Measurements from ENCODE around the gene KRR1.

Gene KRR1

GRCh38 chr12:75543529-75543928, 32.1 kb upstream of the KRR1 start:
- Histone ChIP-seq H3K36me3 (ENCODE audit: control insufficient read depth in 2 of 2, insufficient read depth in 1 of 2, low read length in 2 of 2) (no peaks in the 10 kb centered on the region), H3K27ac (ENCODE audit: extremely low read depth, low read depth, low read length) (no peak overlapping the region), H3K4me3 (ENCODE audit: low read depth, low read length) (no peak overlapping the region), H3K9me3 (ENCODE audit: control insufficient read depth, insufficient read depth, low read depth, low read length) (no peaks in the 10 kb centered on the region), H3K4me1 (ENCODE audit: control insufficient read depth, insufficient read depth, low read length) (no peaks in the 10 kb centered on the region)
- ChIA-PET CTCF (interaction anchor here (1.0 to 2.6 kb wide), 3 partner anchors 14 to 494 kb away, joined by 3 to 8 read pairs (median 3); no protein-coding TSS in a partner anchor), POLR2A (interaction anchor here (0.5 kb wide), 1 partner anchor 145 kb away, joined by 4 read pairs; no protein-coding TSS in a partner anchor)
- TF ChIP-seq ZNF169 (tag by site-specific recombination; IDR thresholded peaks at IDR 0.05) (no peak), ZNF677 (tag by site-specific recombination; IDR thresholded peaks at IDR 0.05) (no peak), ZNF112 (tag by site-specific recombination; IDR thresholded peaks at IDR 0.05) (no peak), ZNF19 (tag by site-specific recombination; IDR thresholded peaks at IDR 0.05; ENCODE audit: low read depth) (no peak), ZNF354C (tag by site-specific recombination; IDR thresholded peaks at IDR 0.05; ENCODE audit: borderline replicate concordance, low read depth) (no peak), WT1 (tag by site-specific recombination; IDR thresholded peaks at IDR 0.05) (no peak), ZNF132 (tag by site-specific recombination; IDR thresholded peaks at IDR 0.05; ENCODE audit: borderline replicate concordance) (no peak), SP7 (tag by site-specific recombination; IDR thresholded peaks at IDR 0.05) (no peak), ZNF837 (tag by site-specific recombination; IDR thresholded peaks at IDR 0.05) (no peak), ZBTB48 (tag by site-specific recombination; IDR thresholded peaks at IDR 0.05) (no peak), ZNF335 (tag by site-specific recombination; conservative IDR thresholded peaks at IDR 0.05) (no peak), IKZF3 (tag by site-specific recombination; IDR thresholded peaks at IDR 0.05) (no peak), MZF1 (tag by site-specific recombination; IDR thresholded peaks at IDR 0.05; ENCODE audit: borderline replicate concordance) (no peak), ZFP69B (tag by site-specific recombination; IDR thresholded peaks at IDR 0.05) (no peak), BCL6B (tag by site-specific recombination; IDR thresholded peaks at IDR 0.05) (no peak), ZBTB49 (tag by site-specific recombination; IDR thresholded peaks at IDR 0.05; ENCODE audit: low read depth) (no peak), ZNF280D (tag by site-specific recombination; IDR thresholded peaks at IDR 0.05) (no peak), ZNF146 (tag by site-specific recombination; IDR thresholded peaks at IDR 0.05) (no peak)
- TF ChIP-seq, protein P1, sequence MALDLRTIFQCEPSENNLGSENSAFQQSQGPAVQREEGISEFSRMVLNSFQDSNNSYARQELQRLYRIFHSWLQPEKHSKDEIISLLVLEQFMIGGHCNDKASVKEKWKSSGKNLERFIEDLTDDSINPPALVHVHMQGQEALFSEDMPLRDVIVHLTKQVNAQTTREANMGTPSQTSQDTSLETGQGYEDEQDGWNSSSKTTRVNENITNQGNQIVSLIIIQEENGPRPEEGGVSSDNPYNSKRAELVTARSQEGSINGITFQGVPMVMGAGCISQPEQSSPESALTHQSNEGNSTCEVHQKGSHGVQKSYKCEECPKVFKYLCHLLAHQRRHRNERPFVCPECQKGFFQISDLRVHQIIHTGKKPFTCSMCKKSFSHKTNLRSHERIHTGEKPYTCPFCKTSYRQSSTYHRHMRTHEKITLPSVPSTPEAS (tag by site-specific recombination; IDR thresholded peaks at IDR 0.05): no peak
